ENCODE data around the gene EGFL7. TPM values are rescaled to one million over a fixed set of nuclear protein-coding genes. Genes with fewer than 3 reads are reported as not detected.

EGFL7 gene
- total RNA-seq, 1 donor from 2014 or later = 6.9 TPM

GRCh38 chr9:136615631-136616306 is 46.9 kb upstream of the EGFL7 start:
- no peaks in the 10 kb centered on the region for H3K36me3 Mint-ChIP-seq (ENCODE audit: unreplicated experiment)
- no peaks in the 10 kb centered on the region for H3K27me3 Mint-ChIP-seq (ENCODE audit: unreplicated experiment)
- no peak for DNase-seq (ENCODE audit: extremely low spot score, unreplicated experiment)
- no peak for TF ChIP-seq CTCF (IDR thresholded peaks at IDR 0.05)
- peak overlapping the region; percentile 91 for H3K27ac Mint-ChIP-seq (ENCODE audit: unreplicated experiment)
- no peaks in the 10 kb centered on the region for H3K9me3 Mint-ChIP-seq (ENCODE audit: unreplicated experiment)
- H3K4me3 Mint-ChIP-seq (ENCODE audit: unreplicated experiment) = no peak overlapping the region
- peaks cover 43% of the 10 kb centered on the region for H3K4me1 Mint-ChIP-seq (ENCODE audit: unreplicated experiment)

GRCh38 chr9:136616307-136616635 is 46.4 kb upstream of the EGFL7 start:
- DNase-seq (ENCODE audit: extremely low spot score, unreplicated experiment) = no peak
- Mint-ChIP-seq H3K4me1 (ENCODE audit: unreplicated experiment) (peaks cover 43% of the 10 kb centered on the region), H3K4me3 (ENCODE audit: unreplicated experiment) (no peak overlapping the region), H3K9me3 (ENCODE audit: unreplicated experiment) (no peaks in the 10 kb centered on the region), H3K36me3 (ENCODE audit: unreplicated experiment) (no peaks in the 10 kb centered on the region), H3K27ac (ENCODE audit: unreplicated experiment) (peak overlapping the region; percentile 27), H3K27me3 (ENCODE audit: unreplicated experiment) (no peaks in the 10 kb centered on the region)
- TF ChIP-seq CTCF (IDR thresholded peaks at IDR 0.05) = no peak

GRCh38 chr9:136616948-136617695 is 45.6 kb upstream of the EGFL7 start:
- H3K27me3 Mint-ChIP-seq (ENCODE audit: unreplicated experiment) = no peaks in the 10 kb centered on the region

GRCh38 chr9:136617746-136618579 is 44.8 kb upstream of the EGFL7 start:
- Mint-ChIP-seq H3K27me3 (ENCODE audit: unreplicated experiment) (no peaks in the 10 kb centered on the region), H3K4me1 (ENCODE audit: unreplicated experiment) (peaks cover 40% of the 10 kb centered on the region), H3K27ac (ENCODE audit: unreplicated experiment) (no peak overlapping the region), H3K36me3 (ENCODE audit: unreplicated experiment) (no peaks in the 10 kb centered on the region), H3K4me3 (ENCODE audit: unreplicated experiment) (no peak overlapping the region), H3K9me3 (ENCODE audit: unreplicated experiment) (no peaks in the 10 kb centered on the region)
- no peak for TF ChIP-seq CTCF (IDR thresholded peaks at IDR 0.05)
- DNase-seq (ENCODE audit: extremely low spot score, unreplicated experiment) = no peak

More at GRCh38 chr9:136616948-136617695, 45.6 kb upstream of the EGFL7 start:
- Mint-ChIP-seq H3K9me3 (ENCODE audit: unreplicated experiment) (no peaks in the 10 kb centered on the region), H3K27ac (ENCODE audit: unreplicated experiment) (peak overlapping the region; percentile 23), H3K4me1 (ENCODE audit: unreplicated experiment) (peaks cover 43% of the 10 kb centered on the region), H3K4me3 (ENCODE audit: unreplicated experiment) (no peak overlapping the region), H3K36me3 (ENCODE audit: unreplicated experiment) (no peaks in the 10 kb centered on the region)
- TF ChIP-seq CTCF (IDR thresholded peaks at IDR 0.05) = no peak
- DNase-seq (ENCODE audit: extremely low spot score, unreplicated experiment) = no peak

Measured in osteocyte (in vitro differentiated cells).